ENCODE measurements around the gene SPARCL1. TPM values are rescaled to one million over a fixed set of nuclear protein-coding genes. Genes with fewer than 3 reads are reported as not detected.
A peak's percentile ranks its signal among the peaks of the same experiment; 100 is the strongest.

The SPARCL1 gene
- total RNA-seq, 1 donor from 2014 or later: 8.6 TPM

GRCh38 chr4:87547016-87547708, 18.0 kb upstream of the SPARCL1 start:
- H3K4me3 Mint-ChIP-seq: no peak overlapping the region
- no peak for TF ChIP-seq CTCF (conservative IDR thresholded peaks at IDR 0.05)
- no peaks in the 10 kb centered on the region for H3K27me3 Mint-ChIP-seq (ENCODE audit: low read depth)
- H3K36me3 Mint-ChIP-seq (ENCODE audit: low read depth): no peaks in the 10 kb centered on the region
- peaks cover 17% of the 10 kb centered on the region for H3K4me1 Mint-ChIP-seq
- peaks cover 4% of the 10 kb centered on the region for H3K9me3 Mint-ChIP-seq
- no peak overlapping the region for H3K27ac Mint-ChIP-seq (ENCODE audit: unreplicated experiment)
- DNase-seq (ENCODE audit: low read depth, low spot score): no peak

GRCh38 chr4:87545052-87545451, 15.9 kb upstream of the SPARCL1 start:
- no peak for DNase-seq (ENCODE audit: low read depth, low spot score)
- no peak for TF ChIP-seq CTCF (conservative IDR thresholded peaks at IDR 0.05)
- Mint-ChIP-seq H3K4me3 (no peak overlapping the region), H3K36me3 (ENCODE audit: low read depth) (no peaks in the 10 kb centered on the region), H3K9me3 (peaks cover 4% of the 10 kb centered on the region), H3K27me3 (ENCODE audit: low read depth) (no peaks in the 10 kb centered on the region), H3K27ac (ENCODE audit: unreplicated experiment) (no peak overlapping the region), H3K4me1 (peaks cover 24% of the 10 kb centered on the region)

GRCh38 chr4:87543835-87544461, 14.8 kb upstream of the SPARCL1 start:
- Mint-ChIP-seq H3K9me3 (peaks cover 4% of the 10 kb centered on the region), H3K27ac (ENCODE audit: unreplicated experiment) (no peak overlapping the region), H3K4me3 (peak overlapping the region; percentile 28), H3K4me1 (peaks cover 24% of the 10 kb centered on the region), H3K27me3 (ENCODE audit: low read depth) (no peaks in the 10 kb centered on the region), H3K36me3 (ENCODE audit: low read depth) (no peaks in the 10 kb centered on the region)
- TF ChIP-seq CTCF (conservative IDR thresholded peaks at IDR 0.05): peak; percentile 66
- DNase-seq (ENCODE audit: low read depth, low spot score): no peak

GRCh38 chr4:87542734-87543312, 13.6 kb upstream of the SPARCL1 start:
- Mint-ChIP-seq H3K36me3 (ENCODE audit: low read depth) (peaks cover 2% of the 10 kb centered on the region), H3K27ac (ENCODE audit: unreplicated experiment) (no peak overlapping the region), H3K27me3 (ENCODE audit: low read depth) (no peaks in the 10 kb centered on the region), H3K4me3 (no peak overlapping the region), H3K4me1 (peaks cover 24% of the 10 kb centered on the region), H3K9me3 (peaks cover 4% of the 10 kb centered on the region)
- TF ChIP-seq CTCF (conservative IDR thresholded peaks at IDR 0.05): no peak
- DNase-seq (ENCODE audit: low read depth, low spot score): no peak

GRCh38 chr4:87541956-87542709, 13.0 kb upstream of the SPARCL1 start:
- Mint-ChIP-seq H3K27me3 (ENCODE audit: low read depth) (no peaks in the 10 kb centered on the region), H3K9me3 (peaks cover 6% of the 10 kb centered on the region), H3K27ac (ENCODE audit: unreplicated experiment) (no peak overlapping the region), H3K4me3 (no peak overlapping the region), H3K4me1 (peaks cover 24% of the 10 kb centered on the region), H3K36me3 (ENCODE audit: low read depth) (peaks cover 4% of the 10 kb centered on the region)
- no peak for TF ChIP-seq CTCF (conservative IDR thresholded peaks at IDR 0.05)
- DNase-seq (ENCODE audit: low read depth, low spot score): no peak
